HG03432 (cell line): ENCODE measurements around the gene WNT4.
"Not testable (repeated sequence)": the region's sequence is repeated elsewhere in the genome, so short reads cannot be mapped to it uniquely, and the experiment has no call there.

Experiments
- ATAC-seq: cut with Tn5 transposase; IDR thresholded peaks from one replicate; pipeline ENCODE4 v1.9.1; 2021; ENCODE audit warnings: mild to moderate bottlenecking, moderate library complexity; ENCODE audit not compliant: unreplicated experiment

Gene WNT4

GRCh38 chr1:22114083-22115012 is 28.5 kb downstream of the WNT4 start:
- no peak for ATAC-seq

DNA sequence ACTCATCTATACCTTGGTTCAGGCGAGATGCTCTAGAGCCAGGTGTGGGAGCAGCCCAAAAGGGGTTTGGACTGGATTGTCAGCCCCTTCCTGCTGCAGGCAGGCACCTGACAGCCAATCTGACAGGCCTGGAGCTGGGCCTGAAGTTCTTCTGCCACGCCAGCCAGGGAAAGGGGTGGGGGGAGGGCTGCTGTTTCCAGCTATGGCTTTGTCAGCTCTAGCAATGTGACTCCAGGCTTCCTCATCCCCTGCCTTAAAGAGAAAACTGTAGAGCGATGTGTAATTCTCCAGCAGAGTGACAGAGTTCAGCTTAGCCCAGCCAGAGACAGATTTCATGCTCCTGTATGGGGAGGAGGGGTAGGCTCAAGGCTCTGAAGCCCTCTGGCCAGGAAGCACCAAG is 30.3 kb downstream of the WNT4 start:
- ATAC-seq, result no peak

GRCh38 chr1:22111620-22112019 is 31.3 kb downstream of the WNT4 start:
- no peak for ATAC-seq

DNA sequence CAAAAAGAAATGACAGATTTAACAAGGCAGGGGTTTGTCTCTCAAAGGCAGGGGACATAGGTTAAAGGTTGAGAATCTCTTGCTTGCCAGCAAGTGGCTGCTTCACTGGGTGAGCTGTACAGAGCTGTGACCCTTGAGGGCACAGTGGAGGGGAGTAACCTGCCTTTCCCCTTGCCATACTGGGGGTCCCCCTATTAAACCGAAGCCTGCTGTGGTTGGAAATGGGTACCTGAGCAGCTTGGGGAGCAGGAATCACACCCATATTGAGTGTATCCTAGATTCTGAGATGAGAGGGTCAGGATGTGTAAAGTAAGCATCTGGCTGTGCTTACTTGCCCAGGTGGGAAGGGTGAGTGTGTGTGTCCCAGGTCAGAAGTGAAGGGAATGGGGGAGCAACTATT is 31.8 kb downstream of the WNT4 start:
- no peak for ATAC-seq

- no peak for ATAC-seq
These were observed 32.9 kb downstream of the WNT4 start for GRCh38 chr1:22110016-22110415.

DNA sequence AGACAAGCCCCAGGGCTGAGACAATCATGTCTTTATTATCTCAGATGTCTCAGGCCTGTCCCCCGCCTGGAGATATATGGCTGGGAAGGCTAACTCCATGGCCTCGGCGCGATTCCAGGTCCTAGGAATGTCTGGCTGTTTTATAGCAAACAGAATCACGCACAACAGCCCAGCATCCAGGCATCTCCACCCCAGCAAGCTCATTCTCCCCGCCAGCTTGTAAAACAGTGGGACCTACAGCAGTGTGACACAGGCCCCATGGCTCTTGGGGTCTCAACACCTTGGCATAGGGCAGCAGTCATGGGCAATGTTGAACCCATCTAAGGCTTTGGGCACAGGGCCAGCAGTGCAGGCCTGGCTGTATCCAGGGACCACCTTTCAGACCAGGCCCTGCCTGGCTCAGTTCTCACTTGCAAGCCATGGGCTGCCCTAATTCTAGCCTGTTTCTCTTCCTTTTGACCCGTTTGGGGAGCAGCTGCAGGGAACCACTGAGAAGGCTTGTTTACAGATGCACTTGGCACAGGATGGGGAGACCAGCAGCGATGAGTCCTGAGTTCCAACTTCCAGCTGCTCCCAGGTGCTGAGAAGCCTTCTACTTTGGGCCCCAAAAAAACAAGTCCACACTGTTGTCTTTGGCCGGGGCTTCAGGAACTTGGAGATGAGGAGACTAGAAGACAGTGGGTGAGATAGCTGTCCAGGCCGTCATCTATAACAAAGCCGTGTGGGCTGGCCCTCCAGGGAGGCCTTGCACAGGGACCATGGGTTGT is 34.4 kb downstream of the WNT4 start:
- no peak for ATAC-seq

GRCh38 chr1:22107126-22107525 is 35.8 kb downstream of the WNT4 start:
- no peak for ATAC-seq

DNA sequence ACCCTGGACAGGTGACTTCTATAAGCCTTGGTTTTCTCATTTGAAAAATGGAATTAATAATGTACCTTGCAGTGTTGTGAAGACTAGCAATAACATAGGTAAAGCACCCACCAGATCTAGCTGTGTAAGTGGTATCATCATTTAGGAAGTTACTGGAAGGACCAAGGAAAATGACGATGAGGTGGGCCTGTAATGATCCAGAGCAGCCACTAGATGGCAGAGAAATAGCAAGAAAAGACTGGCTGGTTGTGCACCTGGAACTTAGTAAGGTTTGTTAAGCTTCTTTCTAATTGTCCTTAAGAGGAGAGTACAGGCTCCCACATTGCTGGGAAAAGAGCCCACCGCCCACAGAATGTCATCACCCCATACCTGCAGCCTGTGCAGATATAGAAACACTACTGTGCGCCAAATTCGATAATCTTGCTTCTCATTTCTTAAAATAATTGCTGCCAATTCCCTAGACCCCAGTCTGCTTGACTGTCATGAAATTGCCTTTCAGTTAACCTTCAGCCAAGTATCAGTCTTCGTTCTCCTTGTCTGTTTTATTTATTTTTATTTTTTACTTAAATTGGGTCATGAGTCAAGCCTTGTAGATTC is 37.2 kb downstream of the WNT4 start:
- no peak for ATAC-seq

GRCh38 chr1:22104865-22105437 is 37.9 kb downstream of the WNT4 start:
- ATAC-seq, result no peak

- ATAC-seq, result no peak
These were observed 38.8 kb downstream of the WNT4 start for GRCh38 chr1:22104094-22104493.

- ATAC-seq, result no peak
These were observed 40.2 kb downstream of the WNT4 start for GRCh38 chr1:22102746-22103145.

GRCh38 chr1:22101995-22102394 is 40.9 kb downstream of the WNT4 start:
- no peak for ATAC-seq

GRCh38 chr1:22101199-22101598 is 41.7 kb downstream of the WNT4 start:
- ATAC-seq, result no peak

- no peak for ATAC-seq
These were observed 42.7 kb downstream of the WNT4 start for GRCh38 chr1:22100168-22100567.

GRCh38 chr1:22098752-22099151 is 44.1 kb downstream of the WNT4 start:
- no peak for ATAC-seq

DNA sequence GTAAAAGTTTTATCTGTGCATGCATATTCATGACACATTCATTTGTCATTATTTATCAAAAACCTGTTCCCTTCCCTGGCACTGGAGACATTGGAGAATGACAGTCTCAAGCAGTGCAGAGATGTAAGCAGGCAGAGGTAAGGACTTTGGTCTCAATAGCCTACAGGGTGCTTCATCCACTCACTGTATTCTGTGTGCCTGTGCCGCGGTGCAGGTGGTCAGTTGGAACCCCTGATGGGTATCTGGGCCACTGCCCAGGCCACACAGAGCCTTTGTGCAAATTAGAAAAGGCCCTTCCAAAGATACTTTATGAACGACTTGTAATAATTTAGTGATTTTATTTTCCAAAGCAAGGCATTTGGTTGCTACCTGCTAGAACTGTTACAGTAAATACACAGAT is 46.4 kb downstream of the WNT4 start:
- no peak for ATAC-seq

GRCh38 chr1:22096036-22096435 is 46.9 kb downstream of the WNT4 start:
- no peak for ATAC-seq

GRCh38 chr1:22093513-22093912 is 49.4 kb downstream of the WNT4 start:
- no peak for ATAC-seq

GRCh38 chr1:22092026-22092768 is 50.7 kb downstream of the WNT4 start:
- ATAC-seq, result not testable (repeated sequence)

DNA sequence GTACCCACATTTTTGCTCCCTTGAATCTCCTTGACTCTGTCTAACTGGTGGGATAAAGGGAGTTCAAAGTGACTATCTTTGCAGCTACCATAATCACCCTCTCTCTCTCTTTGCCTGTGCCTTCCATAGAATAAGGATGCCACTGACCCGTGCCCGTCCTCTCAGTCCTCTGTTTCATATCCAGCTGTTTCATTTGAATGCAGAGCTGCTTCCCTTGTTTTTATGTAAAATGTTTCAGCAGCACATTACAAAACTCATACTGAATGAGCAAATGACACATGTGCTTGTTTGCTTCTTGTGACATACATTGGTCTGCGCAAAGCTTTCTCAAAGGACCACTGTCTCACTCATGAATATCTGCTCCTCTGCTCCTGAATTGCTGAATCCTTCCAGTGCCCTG is 52.0 kb downstream of the WNT4 start:
- no peak for ATAC-seq

DNA sequence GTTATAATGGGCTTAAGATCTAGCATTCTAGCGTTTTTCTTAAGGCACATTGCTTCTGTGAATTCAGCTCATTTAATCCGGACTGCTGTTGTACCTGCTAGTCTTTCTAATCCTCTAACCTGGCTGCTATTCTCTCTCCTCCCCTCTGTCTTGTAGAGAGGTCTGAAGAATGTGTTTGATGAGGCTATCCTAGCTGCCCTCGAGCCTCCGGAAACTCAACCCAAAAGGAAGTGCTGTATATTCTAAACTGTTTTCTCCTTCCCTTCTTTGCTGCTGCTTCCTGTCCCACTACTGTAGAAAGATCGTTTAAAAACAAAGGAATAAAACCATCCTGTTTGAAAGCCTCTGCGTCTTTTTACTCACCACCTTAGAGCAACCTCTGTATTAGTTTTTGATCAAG is 53.1 kb downstream of the WNT4 start:
- ATAC-seq, result no peak
